ENCODE measurements around the gene UGT1A10. TPM values are rescaled to one million over a fixed set of nuclear protein-coding genes. Genes with fewer than 3 reads are reported as not detected.

Gene UGT1A10
- total RNA-seq, 2 donors from 2014 or later, result not detected

- no peak overlapping the region for H3K4me3 Mint-ChIP-seq
- ATAC-seq (no peak), DNase-seq (no peak)
- H3K36me3 Mint-ChIP-seq (ENCODE audit: low read depth), result peaks cover 3% of the 10 kb centered on the region
- no peaks in the 10 kb centered on the region for H3K9me3 ChIP-seq (ENCODE audit: control insufficient read depth, low read length, poor library complexity, severe bottlenecking)
- no peaks in the 10 kb centered on the region for H3K4me1 Mint-ChIP-seq
- H3K27ac Mint-ChIP-seq, result no peak overlapping the region
- H3K27me3 Mint-ChIP-seq, result peaks cover 60% of the 10 kb centered on the region
These were observed 128.0 kb downstream of the UGT1A10 start for GRCh38 chr2:233764264-233764663.

GRCh38 chr2:233764761-233765160 lies 128.5 kb downstream of the UGT1A10 start:
- H3K27me3 Mint-ChIP-seq, result peaks cover 65% of the 10 kb centered on the region
- no peak overlapping the region for H3K4me3 Mint-ChIP-seq
- no peaks in the 10 kb centered on the region for H3K4me1 Mint-ChIP-seq
- H3K27ac Mint-ChIP-seq, result no peak overlapping the region
- no peak for ATAC-seq
- no peak for DNase-seq
- peaks cover 4% of the 10 kb centered on the region for H3K36me3 Mint-ChIP-seq (ENCODE audit: low read depth)
- no peaks in the 10 kb centered on the region for H3K9me3 ChIP-seq (ENCODE audit: control insufficient read depth, low read length, poor library complexity, severe bottlenecking)

GRCh38 chr2:233766416-233766815 lies 130.2 kb downstream of the UGT1A10 start:
- DNase-seq (no peak), ATAC-seq (no peak)
- no peak overlapping the region for H3K27ac Mint-ChIP-seq
- no peaks in the 10 kb centered on the region for H3K4me1 Mint-ChIP-seq
- H3K27me3 Mint-ChIP-seq, result peaks cover 64% of the 10 kb centered on the region
- no peak overlapping the region for H3K4me3 Mint-ChIP-seq
- peaks cover 4% of the 10 kb centered on the region for H3K36me3 Mint-ChIP-seq (ENCODE audit: low read depth)
- no peaks in the 10 kb centered on the region for H3K9me3 ChIP-seq (ENCODE audit: control insufficient read depth, low read length, poor library complexity, severe bottlenecking)

GRCh38 chr2:233768076-233768475 lies 131.8 kb downstream of the UGT1A10 start:
- ATAC-seq (no peak), DNase-seq (no peak)
- Mint-ChIP-seq H3K4me1 (no peaks in the 10 kb centered on the region), H3K36me3 (ENCODE audit: low read depth) (peaks cover 4% of the 10 kb centered on the region), H3K4me3 (no peak overlapping the region), H3K27me3 (peaks cover 58% of the 10 kb centered on the region), H3K27ac (no peak overlapping the region)
- H3K9me3 ChIP-seq (ENCODE audit: control insufficient read depth, low read length, poor library complexity, severe bottlenecking), result no peaks in the 10 kb centered on the region

DNA sequence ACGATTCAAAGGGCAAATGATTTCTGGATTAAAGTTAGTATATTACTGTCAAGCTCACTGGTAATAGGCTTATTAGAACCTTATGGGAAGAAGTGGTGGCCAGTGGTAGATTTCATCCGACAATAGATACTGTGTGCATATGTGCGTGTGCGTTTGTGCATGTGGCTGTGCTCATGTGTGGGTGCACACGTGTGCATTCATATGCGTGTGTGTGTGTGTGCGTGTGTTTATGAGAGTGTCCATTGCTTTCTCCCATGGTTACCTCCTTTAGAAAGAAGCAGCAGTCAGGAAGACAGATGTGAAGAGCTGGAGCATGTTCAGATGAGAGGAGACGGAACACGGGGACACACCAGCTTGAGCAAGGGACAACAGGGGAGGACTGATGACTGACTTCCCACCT lies 133.0 kb downstream of the UGT1A10 start:
- peaks cover 4% of the 10 kb centered on the region for H3K36me3 Mint-ChIP-seq (ENCODE audit: low read depth)
- peaks cover 50% of the 10 kb centered on the region for H3K27me3 Mint-ChIP-seq
- H3K4me3 Mint-ChIP-seq, result no peak overlapping the region

GRCh38 chr2:233772153-233772552 lies 135.9 kb downstream of the UGT1A10 start:
- Mint-ChIP-seq H3K4me1 (no peaks in the 10 kb centered on the region), H3K27me3 (peaks cover 36% of the 10 kb centered on the region), H3K36me3 (ENCODE audit: low read depth) (peaks cover 3% of the 10 kb centered on the region), H3K27ac (no peak overlapping the region), H3K4me3 (no peak overlapping the region)
- ATAC-seq (no peak), DNase-seq (no peak)
- no peaks in the 10 kb centered on the region for H3K9me3 ChIP-seq (ENCODE audit: control insufficient read depth, low read length, poor library complexity, severe bottlenecking)

More for the DNA sequence above, 133.0 kb downstream of the UGT1A10 start:
- H3K9me3 ChIP-seq (ENCODE audit: control insufficient read depth, low read length, poor library complexity, severe bottlenecking), result no peaks in the 10 kb centered on the region
- no peak for DNase-seq
- no peaks in the 10 kb centered on the region for H3K4me1 Mint-ChIP-seq
- ATAC-seq, result no peak
- H3K27ac Mint-ChIP-seq, result no peak overlapping the region

- no peak overlapping the region for H3K27ac Mint-ChIP-seq
- no peak for DNase-seq
- no peak for ATAC-seq
- peaks cover 3% of the 10 kb centered on the region for H3K36me3 Mint-ChIP-seq (ENCODE audit: low read depth)
- peaks cover 32% of the 10 kb centered on the region for H3K27me3 Mint-ChIP-seq
- H3K9me3 ChIP-seq (ENCODE audit: control insufficient read depth, low read length, poor library complexity, severe bottlenecking), result no peaks in the 10 kb centered on the region
- H3K4me1 Mint-ChIP-seq, result no peaks in the 10 kb centered on the region
- H3K4me3 Mint-ChIP-seq, result no peak overlapping the region
These were observed 136.3 kb downstream of the UGT1A10 start for GRCh38 chr2:233772583-233772982.

- Mint-ChIP-seq H3K36me3 (ENCODE audit: low read depth) (peaks cover 3% of the 10 kb centered on the region), H3K4me3 (no peak overlapping the region), H3K4me1 (no peaks in the 10 kb centered on the region), H3K27ac (no peak overlapping the region), H3K27me3 (peaks cover 31% of the 10 kb centered on the region)
- DNase-seq (no peak), ATAC-seq (no peak)
- no peaks in the 10 kb centered on the region for H3K9me3 ChIP-seq (ENCODE audit: control insufficient read depth, low read length, poor library complexity, severe bottlenecking)
These were observed 137.6 kb downstream of the UGT1A10 start for GRCh38 chr2:233773854-233774253.

DNA sequence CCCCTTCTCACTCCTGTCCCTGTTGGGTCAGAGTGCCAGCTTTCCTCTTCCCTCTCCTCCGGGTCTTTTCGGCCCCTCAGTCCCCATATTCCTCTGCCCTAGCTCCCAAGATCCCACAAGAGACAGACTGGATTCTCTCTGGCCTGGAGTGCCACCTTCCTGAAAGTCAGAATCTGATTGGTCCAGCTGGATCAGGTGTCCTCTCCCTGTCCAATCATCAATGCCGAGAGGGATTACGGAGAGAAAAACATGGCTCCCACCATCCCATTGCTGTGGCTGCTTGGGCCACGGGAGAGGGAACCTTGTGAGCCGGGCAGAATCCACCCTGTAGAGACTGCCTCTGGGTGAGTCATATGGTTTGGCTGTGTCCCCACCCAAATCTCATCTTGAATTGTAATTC lies 139.2 kb downstream of the UGT1A10 start:
- H3K4me3 Mint-ChIP-seq, result no peak overlapping the region
- no peaks in the 10 kb centered on the region for H3K36me3 Mint-ChIP-seq (ENCODE audit: low read depth)
- H3K9me3 ChIP-seq (ENCODE audit: control insufficient read depth, low read length, poor library complexity, severe bottlenecking), result no peaks in the 10 kb centered on the region
- H3K27me3 Mint-ChIP-seq, result peaks cover 27% of the 10 kb centered on the region
- H3K4me1 Mint-ChIP-seq, result no peaks in the 10 kb centered on the region
- DNase-seq (no peak), ATAC-seq (no peak)
- no peak overlapping the region for H3K27ac Mint-ChIP-seq

GRCh38 chr2:233778030-233778429 lies 141.8 kb downstream of the UGT1A10 start, which contains the start of gene MROH2A:
TSS of gene MROH2A (plus strand) at chr2:233778330. CDS start at chr2:233779359, 1,029 bp downstream.
- Mint-ChIP-seq H3K27ac (no peak within 1 kb of the TSS), H3K36me3 (ENCODE audit: low read depth) (no peaks in the 10 kb centered on the region), H3K4me3 (no peak within 1 kb of the TSS), H3K27me3 (peaks cover 27% of the 10 kb centered on the region), H3K4me1 (no peaks in the 10 kb centered on the region)
- ATAC-seq, result no peak
- no peak for DNase-seq
- no peaks in the 10 kb centered on the region for H3K9me3 ChIP-seq (ENCODE audit: control insufficient read depth, low read length, poor library complexity, severe bottlenecking)

GRCh38 chr2:233779722-233780121 lies 143.5 kb downstream of the UGT1A10 start:
- DNase-seq (no peak), ATAC-seq (no peak)
- H3K27ac Mint-ChIP-seq, result no peak overlapping the region
- H3K36me3 Mint-ChIP-seq (ENCODE audit: low read depth), result no peaks in the 10 kb centered on the region
- no peak overlapping the region for H3K4me3 Mint-ChIP-seq
- H3K9me3 ChIP-seq (ENCODE audit: control insufficient read depth, low read length, poor library complexity, severe bottlenecking), result no peaks in the 10 kb centered on the region
- no peaks in the 10 kb centered on the region for H3K4me1 Mint-ChIP-seq
- peaks cover 23% of the 10 kb centered on the region for H3K27me3 Mint-ChIP-seq

DNA sequence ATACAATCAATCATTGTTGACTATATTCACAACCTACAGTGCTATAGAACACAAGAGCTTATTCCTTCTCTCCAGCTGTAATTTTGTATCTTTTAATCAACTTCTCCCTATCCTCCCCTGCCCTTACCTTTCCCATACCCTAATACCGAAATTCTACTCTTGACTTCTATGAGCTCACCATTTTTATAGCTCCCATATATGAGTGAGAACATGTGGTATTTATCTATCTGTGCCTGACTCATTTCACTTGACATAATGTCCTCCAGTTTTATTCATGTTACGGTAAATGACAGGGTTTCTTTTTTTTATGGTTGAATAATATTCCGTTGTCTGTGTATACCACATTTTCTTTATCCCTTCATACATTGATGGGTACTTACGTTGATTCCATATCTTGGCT lies 144.5 kb downstream of the UGT1A10 start:
- ATAC-seq (no peak), DNase-seq (no peak)
- peaks cover 14% of the 10 kb centered on the region for H3K27me3 Mint-ChIP-seq
- no peak overlapping the region for H3K4me3 Mint-ChIP-seq
- H3K36me3 Mint-ChIP-seq (ENCODE audit: low read depth), result no peaks in the 10 kb centered on the region
- no peaks in the 10 kb centered on the region for H3K4me1 Mint-ChIP-seq
- no peaks in the 10 kb centered on the region for H3K9me3 ChIP-seq (ENCODE audit: control insufficient read depth, low read length, poor library complexity, severe bottlenecking)
- no peak overlapping the region for H3K27ac Mint-ChIP-seq

- Mint-ChIP-seq H3K4me3 (no peak overlapping the region), H3K27ac (no peak overlapping the region), H3K27me3 (peaks cover 11% of the 10 kb centered on the region), H3K4me1 (peaks cover 4% of the 10 kb centered on the region), H3K36me3 (ENCODE audit: low read depth) (no peaks in the 10 kb centered on the region)
- DNase-seq (no peak), ATAC-seq (no peak)
- no peaks in the 10 kb centered on the region for H3K9me3 ChIP-seq (ENCODE audit: control insufficient read depth, low read length, poor library complexity, severe bottlenecking)
These were observed 153.3 kb downstream of the UGT1A10 start for GRCh38 chr2:233789554-233789953.

DNA sequence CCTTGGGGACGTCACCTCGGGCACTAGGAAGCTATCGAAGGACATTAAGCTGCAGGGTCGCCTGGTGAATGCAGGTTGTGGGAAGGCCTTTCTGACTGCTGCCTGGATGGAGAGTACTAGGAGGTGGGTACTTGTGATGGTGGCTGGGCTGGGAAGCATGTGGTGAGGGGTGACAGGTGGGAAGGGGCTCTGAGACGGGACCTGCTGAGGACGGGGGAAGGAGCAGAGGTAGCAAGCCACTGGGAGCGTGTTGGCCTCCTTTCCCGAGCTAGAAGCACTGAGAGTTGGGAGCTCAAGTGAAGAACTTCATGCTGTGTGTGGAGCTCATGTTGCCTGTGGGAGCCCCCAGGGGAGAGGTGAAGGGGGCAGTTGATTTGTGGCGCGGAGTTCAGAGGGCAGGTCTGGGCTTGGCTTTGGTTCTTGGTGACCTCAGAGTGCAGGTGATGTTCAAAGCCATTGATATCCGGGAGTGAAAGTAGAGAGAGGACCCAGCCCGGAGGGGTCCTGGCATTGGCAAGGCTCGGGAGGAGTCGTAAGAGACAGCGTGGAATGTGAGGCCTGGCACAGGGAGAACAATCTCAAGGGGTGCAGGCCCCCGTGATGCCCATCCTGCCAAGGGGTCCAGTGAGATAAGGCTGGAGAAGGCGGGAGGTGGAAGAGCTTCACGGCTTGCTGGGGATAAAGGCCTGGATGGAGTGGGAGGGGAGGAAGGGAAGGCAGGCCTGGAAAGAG lies 155.1 kb downstream of the UGT1A10 start:
- no peaks in the 10 kb centered on the region for H3K36me3 Mint-ChIP-seq (ENCODE audit: low read depth)
- no peak overlapping the region for H3K4me3 Mint-ChIP-seq
- DNase-seq (no peak), ATAC-seq (no peak)
- no peaks in the 10 kb centered on the region for H3K9me3 ChIP-seq (ENCODE audit: control insufficient read depth, low read length, poor library complexity, severe bottlenecking)
- H3K27me3 Mint-ChIP-seq, result peaks cover 7% of the 10 kb centered on the region
- H3K27ac Mint-ChIP-seq, result no peak overlapping the region
- peaks cover 4% of the 10 kb centered on the region for H3K4me1 Mint-ChIP-seq

All from T-helper 17 cell (primary cell).